Measurements from ENCODE around the gene MCRIP2.

DNA sequence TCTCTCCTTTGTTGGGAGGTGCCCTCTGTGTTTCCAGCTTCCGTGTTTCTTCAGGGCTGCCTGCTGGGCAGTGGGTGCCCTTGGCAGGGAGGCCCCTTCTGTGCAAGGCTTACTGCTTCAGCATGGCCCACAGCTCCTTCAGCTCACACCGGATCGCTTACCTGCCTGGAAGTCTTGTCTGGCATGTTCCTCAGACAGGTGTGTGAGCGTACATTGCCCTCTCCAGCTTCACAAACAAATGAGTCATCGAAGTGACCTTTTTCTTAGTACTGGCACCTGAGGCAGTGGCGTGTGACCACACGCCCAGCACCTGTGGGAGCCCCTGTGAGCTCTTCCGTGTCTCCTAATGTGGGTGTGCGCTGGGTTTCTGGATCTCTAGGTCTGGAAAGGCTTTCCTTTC is 48.2 kb upstream of the MCRIP2 start:
- TF ChIP-seq, protein P1, sequence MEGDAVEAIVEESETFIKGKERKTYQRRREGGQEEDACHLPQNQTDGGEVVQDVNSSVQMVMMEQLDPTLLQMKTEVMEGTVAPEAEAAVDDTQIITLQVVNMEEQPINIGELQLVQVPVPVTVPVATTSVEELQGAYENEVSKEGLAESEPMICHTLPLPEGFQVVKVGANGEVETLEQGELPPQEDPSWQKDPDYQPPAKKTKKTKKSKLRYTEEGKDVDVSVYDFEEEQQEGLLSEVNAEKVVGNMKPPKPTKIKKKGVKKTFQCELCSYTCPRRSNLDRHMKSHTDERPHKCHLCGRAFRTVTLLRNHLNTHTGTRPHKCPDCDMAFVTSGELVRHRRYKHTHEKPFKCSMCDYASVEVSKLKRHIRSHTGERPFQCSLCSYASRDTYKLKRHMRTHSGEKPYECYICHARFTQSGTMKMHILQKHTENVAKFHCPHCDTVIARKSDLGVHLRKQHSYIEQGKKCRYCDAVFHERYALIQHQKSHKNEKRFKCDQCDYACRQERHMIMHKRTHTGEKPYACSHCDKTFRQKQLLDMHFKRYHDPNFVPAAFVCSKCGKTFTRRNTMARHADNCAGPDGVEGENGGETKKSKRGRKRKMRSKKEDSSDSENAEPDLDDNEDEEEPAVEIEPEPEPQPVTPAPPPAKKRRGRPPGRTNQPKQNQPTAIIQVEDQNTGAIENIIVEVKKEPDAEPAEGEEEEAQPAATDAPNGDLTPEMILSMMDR (IDR thresholded peaks at IDR 0.05; ENCODE audit: insufficient read depth, low read length) = no peak
- TF ChIP-seq, protein P2, sequence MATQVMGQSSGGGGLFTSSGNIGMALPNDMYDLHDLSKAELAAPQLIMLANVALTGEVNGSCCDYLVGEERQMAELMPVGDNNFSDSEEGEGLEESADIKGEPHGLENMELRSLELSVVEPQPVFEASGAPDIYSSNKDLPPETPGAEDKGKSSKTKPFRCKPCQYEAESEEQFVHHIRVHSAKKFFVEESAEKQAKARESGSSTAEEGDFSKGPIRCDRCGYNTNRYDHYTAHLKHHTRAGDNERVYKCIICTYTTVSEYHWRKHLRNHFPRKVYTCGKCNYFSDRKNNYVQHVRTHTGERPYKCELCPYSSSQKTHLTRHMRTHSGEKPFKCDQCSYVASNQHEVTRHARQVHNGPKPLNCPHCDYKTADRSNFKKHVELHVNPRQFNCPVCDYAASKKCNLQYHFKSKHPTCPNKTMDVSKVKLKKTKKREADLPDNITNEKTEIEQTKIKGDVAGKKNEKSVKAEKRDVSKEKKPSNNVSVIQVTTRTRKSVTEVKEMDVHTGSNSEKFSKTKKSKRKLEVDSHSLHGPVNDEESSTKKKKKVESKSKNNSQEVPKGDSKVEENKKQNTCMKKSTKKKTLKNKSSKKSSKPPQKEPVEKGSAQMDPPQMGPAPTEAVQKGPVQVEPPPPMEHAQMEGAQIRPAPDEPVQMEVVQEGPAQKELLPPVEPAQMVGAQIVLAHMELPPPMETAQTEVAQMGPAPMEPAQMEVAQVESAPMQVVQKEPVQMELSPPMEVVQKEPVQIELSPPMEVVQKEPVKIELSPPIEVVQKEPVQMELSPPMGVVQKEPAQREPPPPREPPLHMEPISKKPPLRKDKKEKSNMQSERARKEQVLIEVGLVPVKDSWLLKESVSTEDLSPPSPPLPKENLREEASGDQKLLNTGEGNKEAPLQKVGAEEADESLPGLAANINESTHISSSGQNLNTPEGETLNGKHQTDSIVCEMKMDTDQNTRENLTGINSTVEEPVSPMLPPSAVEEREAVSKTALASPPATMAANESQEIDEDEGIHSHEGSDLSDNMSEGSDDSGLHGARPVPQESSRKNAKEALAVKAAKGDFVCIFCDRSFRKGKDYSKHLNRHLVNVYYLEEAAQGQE (IDR thresholded peaks at IDR 0.05; ENCODE audit: insufficient replicate concordance, low read depth) = no peak
- no peak for TF ChIP-seq POLR2AphosphoS5 (IDR thresholded peaks at IDR 0.05; ENCODE audit: low read depth)
- TF ChIP-seq GABPA (IDR thresholded peaks at IDR 0.05; ENCODE audit: low read depth) = no peak

Measured in HL-60 (cell line).